Measurements from ENCODE around the gene BICRA. TPM values are rescaled to one million over a fixed set of nuclear protein-coding genes. Genes with fewer than 3 reads are reported as not detected.

The BICRA gene
- polyA plus RNA-seq, 1 experiment, result 0.53 TPM

- no peak for DNase-seq (ENCODE audit: low read depth)
- no peak for TF ChIP-seq CTCF (IDR thresholded peaks at IDR 0.05; ENCODE audit: insufficient read depth, low read depth, low read length)
- Histone ChIP-seq H3K4me3 (ENCODE audit: low read depth, low read length) (no peak overlapping the region), H3K36me3 (ENCODE audit: control insufficient read depth, insufficient read depth, low read length) (peaks cover 52% of the 10 kb centered on the region), H3K27me3 (ENCODE audit: control insufficient read depth, insufficient read depth, low read length) (no peaks in the 10 kb centered on the region)
- POLR2A ChIA-PET, result no interaction called here
- CTCF ChIA-PET, result interaction anchor here (1.1 to 3.4 kb wide), 4 partner anchors 9 to 39 kb away, joined by 3 to 13 read pairs (median 5); partner anchors contain the start of gene EHD2
These were observed 143.7 kb downstream of the BICRA start for GRCh38 chr19:47752440-47753211.

Small RNAs within 50 kb of the gene (small RNA-seq; reads per million reads assigned to genes)
- gene RN7SL322P (ENCODE audit: insufficient read length, low read depth, low replicate concordance), result not detected

Other genes with a start within 250 kb of the BICRA start
- 35.0 and 51.3 TPM in 2 replicates for gene MEIS3, start 189.6 kb upstream of the BICRA start, polyA plus RNA-seq (2011; rRNA removed)
- gene SLC8A2, start 137.2 kb upstream of the BICRA start, polyA plus RNA-seq (2011; rRNA removed), result 0.02 TPM in 1 of 2 replicates, not detected in the other
- 7.0 and 12.1 TPM in 2 replicates for gene KPTN, start 124.9 kb upstream of the BICRA start, polyA plus RNA-seq (2011; rRNA removed)
- gene NAPA, start 94.1 kb upstream of the BICRA start, polyA plus RNA-seq (2011; rRNA removed), result 100 and 203 TPM in 2 replicates
- 0.05 and 0.06 TPM in 2 replicates for gene ZNF541, start 36.0 kb upstream of the BICRA start, polyA plus RNA-seq (2011; rRNA removed)
- 69.5 and 132 TPM in 2 replicates for gene EHD2, start 104.3 kb downstream of the BICRA start, polyA plus RNA-seq (2011; rRNA removed)
- 119 and 135 TPM in 2 replicates for gene NOP53, start 136.4 kb downstream of the BICRA start, polyA plus RNA-seq (2011; rRNA removed)
- 256 and 293 TPM in 2 replicates for gene SELENOW, start 169.6 kb downstream of the BICRA start, polyA plus RNA-seq (2011; rRNA removed)
- not detected in 2 replicates for gene TPRX1, start 195.4 kb downstream of the BICRA start, polyA plus RNA-seq (2011; rRNA removed)
- not detected in 2 replicates for gene CRX, start 212.8 kb downstream of the BICRA start, polyA plus RNA-seq (2011; rRNA removed)